Activated CD8-positive, alpha-beta memory T cell treated with anti-CD3 and anti-CD28 coated beads for 36 hours (primary cell): ENCODE data around the gene TLR5. TPM values are rescaled to one million over a fixed set of nuclear protein-coding genes. Genes with fewer than 3 reads are reported as not detected.
"Not testable (repeated sequence)": the region's sequence is repeated elsewhere in the genome, so short reads cannot be mapped to it uniquely, and the experiment has no call there.

ENCODE experiments used
- CTCF ChIA-PET: fragments of 350-600 bp; sonication (Branson Sonifier 250); formaldehyde crosslinking; loops from one replicate; lab custom pipeline; 2021; ENCODE audit warnings: antibody characterized with exemption; lab: Charles Lee
- POLR2A ChIA-PET: fragments of 350-600 bp; sonication (Branson Sonifier 250); formaldehyde crosslinking; loops from one replicate; lab custom pipeline; 2021; ENCODE audit warnings: antibody characterized with exemption; lab: Charles Lee
- total RNA-seq, 2 experiments: library from RNA; stranded (reverse); gene quantifications; one replicate each; pipeline ENCODE4 v1.2.3, GENCODE V29; 2021

The TLR5 gene, protein sequence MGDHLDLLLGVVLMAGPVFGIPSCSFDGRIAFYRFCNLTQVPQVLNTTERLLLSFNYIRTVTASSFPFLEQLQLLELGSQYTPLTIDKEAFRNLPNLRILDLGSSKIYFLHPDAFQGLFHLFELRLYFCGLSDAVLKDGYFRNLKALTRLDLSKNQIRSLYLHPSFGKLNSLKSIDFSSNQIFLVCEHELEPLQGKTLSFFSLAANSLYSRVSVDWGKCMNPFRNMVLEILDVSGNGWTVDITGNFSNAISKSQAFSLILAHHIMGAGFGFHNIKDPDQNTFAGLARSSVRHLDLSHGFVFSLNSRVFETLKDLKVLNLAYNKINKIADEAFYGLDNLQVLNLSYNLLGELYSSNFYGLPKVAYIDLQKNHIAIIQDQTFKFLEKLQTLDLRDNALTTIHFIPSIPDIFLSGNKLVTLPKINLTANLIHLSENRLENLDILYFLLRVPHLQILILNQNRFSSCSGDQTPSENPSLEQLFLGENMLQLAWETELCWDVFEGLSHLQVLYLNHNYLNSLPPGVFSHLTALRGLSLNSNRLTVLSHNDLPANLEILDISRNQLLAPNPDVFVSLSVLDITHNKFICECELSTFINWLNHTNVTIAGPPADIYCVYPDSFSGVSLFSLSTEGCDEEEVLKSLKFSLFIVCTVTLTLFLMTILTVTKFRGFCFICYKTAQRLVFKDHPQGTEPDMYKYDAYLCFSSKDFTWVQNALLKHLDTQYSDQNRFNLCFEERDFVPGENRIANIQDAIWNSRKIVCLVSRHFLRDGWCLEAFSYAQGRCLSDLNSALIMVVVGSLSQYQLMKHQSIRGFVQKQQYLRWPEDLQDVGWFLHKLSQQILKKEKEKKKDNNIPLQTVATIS
- total RNA-seq = under 1 TPM; 0.21 to 0.23 TPM

DNA sequence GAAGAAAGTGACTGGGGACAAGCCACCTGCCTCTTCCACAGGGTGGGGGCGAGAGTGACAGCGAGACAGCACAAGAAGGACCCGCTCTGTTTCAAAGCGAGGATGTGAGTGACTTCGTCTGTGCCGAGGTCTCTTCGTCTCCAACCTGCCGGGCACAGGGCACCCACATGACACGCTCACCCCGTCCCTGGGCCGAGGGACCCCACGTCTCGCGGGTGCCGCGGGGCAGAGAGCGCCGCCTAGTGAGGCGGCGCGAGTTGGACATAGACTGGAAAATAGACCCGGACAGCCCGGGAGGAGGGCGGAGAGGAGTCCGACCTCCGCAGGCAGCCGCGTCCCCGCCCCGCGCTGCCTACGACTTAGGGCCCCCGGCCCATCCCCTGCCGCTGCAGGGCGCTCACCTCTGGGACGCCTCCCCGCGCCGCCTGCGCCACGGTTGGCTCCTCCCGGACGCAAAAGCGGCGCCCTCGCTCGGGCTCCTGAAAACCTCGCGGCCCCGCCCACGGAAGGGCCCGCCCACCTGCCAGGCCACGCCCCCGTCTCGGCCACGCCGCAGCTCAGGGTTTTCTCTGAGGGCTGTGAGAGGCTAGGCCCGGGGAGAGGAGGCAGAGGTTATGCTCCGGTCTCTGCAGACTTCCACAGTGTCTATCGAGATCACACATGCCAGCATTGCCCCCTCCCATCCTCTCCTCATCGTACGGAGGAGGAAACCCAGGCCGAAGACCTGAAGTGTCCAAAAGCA, at the start of gene TLR5:
TSS of gene TLR5 (minus strand) at position 454 of the 742 bp plus-strand sequence. CDS start 30,217 bp downstream, outside the sequence.
- CTCF ChIA-PET = interaction anchor here (1.1 to 2.6 kb wide), 5 partner anchors 9 to 34 kb away, joined by 3 to 25 read pairs (median 3); no protein-coding TSS in a partner anchor

DNA sequence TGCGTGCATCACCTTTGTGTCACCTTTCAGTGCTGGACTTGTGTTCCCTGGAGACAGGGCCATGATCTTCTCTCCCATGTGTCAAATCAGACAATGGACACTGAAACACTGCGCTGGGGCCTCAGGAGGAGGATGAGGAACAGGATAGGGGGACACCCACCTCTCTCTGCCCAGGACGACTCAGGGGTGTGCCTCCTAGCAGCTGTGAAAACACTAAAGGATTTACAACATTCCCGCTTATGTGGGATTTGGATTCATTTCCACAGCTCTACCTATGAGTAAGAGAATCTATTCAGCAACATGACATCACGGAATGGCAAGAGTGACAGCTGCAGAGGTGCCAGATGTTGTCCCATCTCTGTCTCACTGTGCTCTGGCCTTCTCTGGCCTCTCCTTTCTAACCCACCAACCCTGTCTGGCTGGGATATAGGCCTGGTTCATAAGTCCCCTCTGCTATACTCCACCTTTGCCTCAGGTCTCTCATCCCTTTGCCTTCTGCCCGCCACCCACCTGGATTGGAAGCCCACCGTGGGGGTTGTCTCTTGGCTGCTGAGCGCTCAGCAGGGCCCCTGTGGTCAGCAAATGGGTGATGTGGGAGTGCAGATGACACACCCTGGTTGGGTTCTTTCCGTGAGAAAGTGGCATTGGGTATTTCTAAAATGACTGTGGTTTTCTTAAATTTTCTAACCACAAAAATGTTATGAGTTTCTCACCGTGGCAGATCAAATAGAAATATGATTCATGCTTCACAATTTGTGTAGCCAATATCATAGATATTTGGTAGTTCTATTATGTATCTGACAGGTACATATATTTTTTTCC, 47.1 kb upstream of the TLR5 start:
- ChIA-PET POLR2A (no interaction called here), CTCF (interaction anchor here (0.6 kb wide), 1 partner anchor 172 kb away, joined by 3 read pairs; no protein-coding TSS in a partner anchor)

More for the DNA sequence above, at the start of gene TLR5:
- POLR2A ChIA-PET = no interaction called here

DNA sequence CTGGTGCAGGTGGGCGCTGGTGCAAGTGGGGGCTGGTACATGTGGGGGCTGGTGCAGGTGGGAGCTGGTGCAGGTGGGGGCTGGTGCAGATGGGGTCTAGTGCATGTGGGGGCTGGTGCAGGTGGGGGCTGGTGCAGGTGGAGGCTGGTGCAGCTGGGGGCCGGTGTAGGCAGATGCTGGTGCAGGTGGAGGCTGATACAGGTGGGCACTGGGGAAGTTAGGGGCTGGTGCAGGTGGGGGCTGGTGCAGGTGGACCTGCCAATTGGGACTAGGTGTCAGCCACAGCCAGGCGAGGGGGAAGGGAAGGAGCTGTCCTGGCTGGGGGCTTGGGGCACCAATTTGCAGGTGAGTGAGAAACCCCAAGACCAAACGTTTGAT, 46.5 kb upstream of the TLR5 start:
- ChIA-PET POLR2A (interaction anchor here (0.7 kb wide), 1 partner anchor 158 kb away, joined by 5 read pairs; no protein-coding TSS in a partner anchor), CTCF (no interaction called here)

DNA sequence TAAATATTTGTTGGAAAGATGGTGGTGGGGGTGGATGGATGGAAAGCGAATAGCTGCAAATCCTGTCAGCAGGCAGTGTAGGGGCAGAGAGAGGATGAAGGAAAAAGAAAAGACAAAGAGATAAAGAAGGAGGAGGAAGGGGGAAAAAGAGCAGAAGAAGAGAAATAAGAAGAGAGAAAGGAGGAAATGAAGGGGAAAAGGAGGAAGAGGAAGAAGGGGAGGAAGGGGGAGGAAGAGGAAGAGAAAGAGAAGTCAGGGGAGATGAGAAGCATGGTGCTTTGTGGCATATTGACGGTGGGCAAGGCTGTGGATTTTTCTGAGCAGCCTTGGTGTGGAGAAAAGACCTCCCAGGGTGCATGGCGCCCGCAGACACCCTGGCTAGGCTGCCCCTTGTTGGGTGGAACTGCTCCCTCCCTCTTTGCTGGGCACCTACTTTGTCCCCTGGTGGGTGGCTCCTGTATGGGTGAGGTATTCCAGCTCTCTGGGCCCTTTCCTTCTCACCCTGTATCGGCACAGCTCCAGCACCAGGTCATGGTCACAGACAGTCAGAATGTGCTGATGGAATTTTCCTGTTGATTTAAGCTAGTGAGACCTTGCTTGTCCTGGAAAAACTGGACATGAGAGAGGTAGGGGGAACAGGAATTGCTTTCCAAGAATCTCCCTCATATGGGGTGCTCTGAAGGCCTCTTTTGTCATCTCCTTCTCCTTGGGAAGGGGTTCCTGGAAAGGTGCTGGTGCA, 45.7 kb upstream of the TLR5 start:
- CTCF ChIA-PET = no interaction called here
- POLR2A ChIA-PET = interaction anchor here (0.7 kb wide), 1 partner anchor 159 kb away, joined by 5 read pairs; no protein-coding TSS in a partner anchor

DNA sequence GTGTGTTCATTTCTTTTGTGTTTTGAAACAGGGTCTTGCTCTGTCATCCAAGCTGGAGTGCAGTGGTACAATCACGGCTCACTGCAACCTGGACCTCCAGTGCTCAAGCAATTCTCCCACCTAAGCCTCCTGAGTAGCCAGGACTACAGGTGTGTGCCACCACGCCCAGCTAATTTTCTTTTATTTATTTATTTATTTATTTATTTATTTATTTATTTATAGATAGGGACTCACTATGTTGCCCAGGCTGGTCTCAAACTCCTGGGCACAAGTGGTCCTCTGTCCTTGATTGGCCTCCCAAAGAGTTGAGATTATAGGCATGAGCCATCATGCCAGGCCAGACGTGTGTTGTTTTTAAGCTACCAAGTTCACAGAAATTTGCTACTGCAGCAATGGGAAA, 43.8 kb upstream of the TLR5 start:
- CTCF ChIA-PET = no interaction called here
- POLR2A ChIA-PET = no interaction called here

DNA sequence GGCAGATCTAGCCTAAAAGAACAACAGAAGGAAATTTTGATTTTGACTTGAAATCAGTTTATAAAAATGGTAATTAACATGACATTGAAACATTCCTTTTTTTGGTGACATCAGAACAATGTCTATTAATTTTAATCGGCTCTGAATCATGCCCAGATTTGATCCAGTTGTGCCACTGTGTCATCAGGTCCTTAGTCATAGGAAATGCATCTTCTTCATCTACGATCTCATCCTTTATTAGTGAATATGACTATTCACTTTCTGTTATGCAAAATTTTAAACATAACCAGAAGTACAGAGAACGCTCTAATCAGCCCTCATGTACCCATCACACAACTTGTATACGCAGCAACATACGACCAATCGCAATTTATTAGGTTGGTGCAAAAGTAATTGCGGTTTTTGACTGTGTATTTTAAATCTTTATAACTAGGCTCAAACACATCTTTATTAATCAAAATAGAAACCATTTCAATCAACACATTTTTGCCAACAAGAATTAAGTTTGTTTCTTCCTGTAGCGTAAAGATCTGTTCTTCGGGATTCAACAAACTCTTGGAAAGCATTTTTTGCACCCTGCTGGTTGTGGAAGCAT, 40.3 kb upstream of the TLR5 start:
- ChIA-PET POLR2A (no interaction called here), CTCF (no interaction called here)

DNA sequence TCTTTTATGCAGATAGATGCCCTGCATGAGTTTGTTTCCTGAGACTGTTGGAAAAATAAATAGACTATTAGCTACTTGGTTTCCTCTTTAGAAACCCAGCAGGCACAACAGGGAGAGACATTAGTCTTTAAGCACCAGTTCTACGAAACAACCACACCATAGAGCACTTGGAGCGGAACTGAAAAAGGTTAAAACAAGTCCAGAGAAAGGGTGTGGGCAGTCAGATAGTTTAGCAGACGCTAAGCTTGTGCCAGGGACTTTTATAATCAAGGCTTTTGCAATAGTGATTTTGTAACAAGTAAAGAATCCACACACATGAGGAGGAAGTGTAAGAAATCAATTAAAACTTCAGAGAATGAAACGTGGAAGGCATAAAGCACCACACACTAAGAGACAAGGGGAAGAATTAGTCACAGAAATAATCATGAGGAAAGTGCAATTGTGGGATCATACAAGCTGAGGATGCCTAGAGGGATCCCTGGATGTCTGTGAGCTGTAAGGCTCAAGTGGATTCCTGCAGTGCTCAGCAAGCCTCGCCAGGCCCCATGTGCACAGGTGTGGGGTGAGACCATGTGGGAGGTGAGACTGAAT, 37.8 kb upstream of the TLR5 start:
- CTCF ChIA-PET = interaction anchor here (1.0 to 1.2 kb wide), 2 partner anchors 47 to 503 kb away, joined by 3 read pairs; no protein-coding TSS in a partner anchor

DNA sequence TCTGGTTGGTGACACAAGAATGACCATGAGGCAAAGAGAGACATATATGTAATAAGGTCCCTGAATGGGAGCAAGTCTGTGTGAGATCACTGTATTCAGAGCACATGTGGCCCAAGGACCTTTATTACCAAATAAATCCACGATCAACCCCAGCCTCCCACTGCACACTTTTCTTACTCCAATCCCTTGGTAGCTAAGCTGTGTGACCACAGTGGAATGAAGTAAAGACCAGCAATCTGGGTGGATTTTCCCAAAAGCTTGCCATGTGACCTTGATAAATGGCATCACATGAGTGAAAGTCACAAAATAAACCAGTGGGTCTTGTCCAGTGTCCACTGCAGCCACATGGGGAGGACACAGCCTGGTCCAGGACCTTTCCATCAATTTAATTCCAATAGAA, 36.7 kb upstream of the TLR5 start:
- ChIA-PET CTCF (interaction anchor here (1.0 to 1.2 kb wide), 2 partner anchors 46 to 504 kb away, joined by 3 read pairs; no protein-coding TSS in a partner anchor), POLR2A (no interaction called here)

More for the DNA sequence above, 37.8 kb upstream of the TLR5 start:
- POLR2A ChIA-PET = no interaction called here

DNA sequence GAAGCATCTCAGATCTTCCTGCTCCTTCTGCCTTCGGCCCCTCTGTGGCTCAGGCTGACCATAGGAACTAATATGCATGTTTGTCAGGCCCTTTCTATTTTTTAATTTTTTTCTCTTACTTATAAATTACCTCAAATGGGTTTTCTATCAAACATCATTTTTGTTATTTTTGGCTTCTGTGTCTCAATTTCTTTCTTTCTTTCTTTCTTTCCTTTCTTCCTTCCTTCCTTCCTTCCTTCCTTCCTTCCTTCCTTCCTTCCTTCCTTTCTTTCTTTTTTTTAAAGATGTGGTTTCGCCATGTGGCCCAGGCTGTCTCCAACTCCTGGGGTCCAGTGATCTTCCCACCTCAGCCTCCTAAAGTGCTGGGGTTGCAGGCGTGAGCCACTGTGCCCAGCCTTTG, 36.2 kb upstream of the TLR5 start:
- POLR2A ChIA-PET = no interaction called here
- CTCF ChIA-PET = no interaction called here

DNA sequence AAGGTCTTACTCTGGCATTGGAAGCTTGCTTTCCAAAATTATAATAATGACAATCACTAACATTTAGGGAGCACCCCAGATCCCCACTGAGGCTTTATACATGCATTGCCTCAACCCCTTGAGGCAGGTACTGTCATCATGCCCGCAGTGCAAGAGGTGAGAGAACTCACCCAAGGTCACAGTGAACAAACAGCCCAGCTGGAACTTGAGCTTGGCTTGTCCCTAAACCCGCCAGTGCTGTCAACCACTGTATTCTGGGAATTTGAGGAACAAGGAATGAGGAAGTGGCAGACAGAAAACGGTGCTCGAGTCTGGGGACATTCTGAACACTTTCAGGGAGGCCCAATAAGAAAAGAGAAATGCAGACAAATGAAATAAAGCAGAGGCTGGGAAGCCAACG, 34.6 kb upstream of the TLR5 start:
- ChIA-PET POLR2A (no interaction called here), CTCF (interaction anchor here (0.5 to 0.9 kb wide), 2 partner anchors 35 to 90 kb away, joined by 3 read pairs; partner anchors contain the start of gene TLR5)

DNA sequence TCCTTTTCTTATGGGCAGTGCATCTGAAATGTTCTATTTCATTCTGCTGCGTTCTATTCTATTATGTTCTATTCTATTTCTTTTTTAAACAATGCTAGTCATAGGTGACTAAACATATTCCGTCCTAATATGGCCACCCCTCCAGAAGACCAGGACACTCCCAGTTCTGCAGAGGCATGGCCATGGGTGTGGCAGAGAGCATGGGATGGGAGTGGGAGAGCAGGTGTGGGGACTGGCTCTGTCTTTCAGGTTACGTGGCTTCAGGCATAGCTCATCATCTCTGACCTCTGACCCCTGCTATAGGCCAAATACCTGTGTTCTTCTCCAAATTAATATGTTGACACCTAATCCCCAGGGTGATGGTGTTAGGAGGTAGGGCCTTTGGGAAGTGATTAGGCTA, 33.4 kb upstream of the TLR5 start:
- ChIA-PET CTCF (no interaction called here), POLR2A (no interaction called here)

DNA sequence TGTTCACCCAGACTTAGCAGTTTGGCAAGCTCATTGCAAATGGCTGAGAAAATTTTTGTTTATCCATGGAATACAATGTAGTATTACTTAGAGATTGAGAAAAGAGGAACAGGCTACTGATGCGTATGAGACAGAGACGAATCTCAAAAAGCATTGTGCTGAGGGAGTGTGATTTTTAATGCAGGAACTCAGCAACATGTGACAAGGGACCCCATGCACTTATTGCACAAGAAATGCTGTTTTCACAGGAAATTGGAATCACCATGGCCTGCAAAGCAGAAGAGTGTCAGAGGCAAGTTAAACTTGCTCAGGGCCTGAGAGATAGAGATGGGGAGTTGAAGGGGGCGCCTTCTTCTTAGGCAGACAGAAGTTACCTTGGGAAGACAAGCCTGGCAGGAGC, 32.6 kb upstream of the TLR5 start:
- POLR2A ChIA-PET = no interaction called here
- CTCF ChIA-PET = interaction anchor here (1.5 kb wide), 1 partner anchor 42 kb away, joined by 5 read pairs; no protein-coding TSS in a partner anchor

DNA sequence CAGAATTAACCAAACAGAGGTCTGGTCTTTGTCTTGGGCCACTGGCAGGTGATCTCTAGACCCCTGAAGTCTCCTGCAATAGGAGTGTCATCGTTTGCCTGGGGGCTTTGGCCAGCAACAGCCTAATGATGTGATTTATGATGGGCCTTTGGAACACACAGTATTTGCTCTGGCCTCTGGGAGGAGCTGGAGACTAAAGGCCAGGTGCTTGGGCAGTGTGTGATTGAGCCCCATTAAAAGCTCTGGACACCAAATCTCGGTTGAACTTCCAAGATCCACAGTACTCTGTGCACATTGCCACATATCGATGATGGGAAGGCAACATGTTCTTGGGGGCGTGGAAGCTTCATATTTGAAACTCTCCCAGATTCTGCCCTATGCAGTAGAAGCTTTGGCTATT, 32.0 kb upstream of the TLR5 start:
- ChIA-PET POLR2A (no interaction called here), CTCF (interaction anchor here (1.5 kb wide), 1 partner anchor 41 kb away, joined by 5 read pairs; no protein-coding TSS in a partner anchor)

DNA sequence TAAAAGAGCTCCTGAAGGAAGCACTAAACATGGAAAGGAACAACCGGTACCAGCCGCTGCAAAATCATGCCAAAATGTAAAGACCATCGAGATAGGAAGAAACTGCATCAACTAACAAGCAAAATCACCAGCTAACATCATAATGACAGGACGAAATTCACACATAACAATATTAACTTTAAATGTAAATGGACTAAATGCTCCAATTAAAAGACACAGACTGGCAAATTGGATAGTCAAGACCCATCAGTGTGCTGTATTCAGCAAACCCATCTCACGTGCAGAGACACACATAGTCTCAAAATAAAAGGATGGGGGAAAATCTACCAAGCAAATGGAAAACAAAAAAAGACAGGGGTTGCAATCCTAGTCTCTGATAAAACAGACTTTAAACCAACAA, 26.4 kb upstream of the TLR5 start:
- POLR2A ChIA-PET, CTCF ChIA-PET: not testable (repeated sequence)

DNA sequence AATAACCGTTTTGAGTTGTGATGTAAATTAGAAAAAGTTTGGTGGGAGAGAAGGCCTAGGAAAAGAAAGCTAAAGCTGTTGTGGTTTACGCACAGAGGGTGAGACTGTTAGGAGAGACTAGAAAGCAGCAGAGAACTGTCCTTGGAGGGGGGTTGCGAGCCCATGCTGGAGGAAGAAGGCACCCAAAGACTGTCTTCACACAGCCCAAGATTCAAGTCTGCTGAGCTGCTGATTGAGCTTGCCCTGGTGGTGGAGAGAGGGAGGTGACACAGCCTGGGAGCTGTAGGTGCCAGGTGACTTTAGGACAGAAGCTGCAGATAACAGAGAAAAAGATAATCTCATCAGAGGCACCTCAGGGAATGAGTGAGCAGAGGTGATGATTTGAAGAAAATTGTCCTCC, 18.3 kb upstream of the TLR5 start:
- ChIA-PET CTCF (interaction anchor here (1.0 kb wide), 1 partner anchor 13 kb away, joined by 3 read pairs; no protein-coding TSS in a partner anchor), POLR2A (no interaction called here)

DNA sequence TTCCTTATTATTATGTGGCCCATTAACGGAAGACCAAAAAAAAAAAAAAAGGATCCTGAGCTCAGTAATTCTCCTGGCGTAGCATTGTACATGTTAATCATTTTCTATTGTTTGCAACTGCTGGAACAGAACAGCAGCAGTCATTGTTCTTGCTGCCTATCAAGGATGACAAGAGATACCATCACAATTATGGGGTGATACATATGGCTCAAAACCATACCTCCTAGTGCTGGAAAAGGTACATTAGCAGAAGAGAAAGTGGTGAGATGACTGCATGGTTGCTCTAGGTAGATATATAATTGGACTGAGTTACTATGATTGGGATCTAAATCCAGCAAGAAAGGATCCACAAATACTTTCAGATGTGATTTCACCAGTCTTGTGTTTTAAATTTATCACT, 13.3 kb upstream of the TLR5 start:
- ChIA-PET CTCF (no interaction called here), POLR2A (no interaction called here)

DNA sequence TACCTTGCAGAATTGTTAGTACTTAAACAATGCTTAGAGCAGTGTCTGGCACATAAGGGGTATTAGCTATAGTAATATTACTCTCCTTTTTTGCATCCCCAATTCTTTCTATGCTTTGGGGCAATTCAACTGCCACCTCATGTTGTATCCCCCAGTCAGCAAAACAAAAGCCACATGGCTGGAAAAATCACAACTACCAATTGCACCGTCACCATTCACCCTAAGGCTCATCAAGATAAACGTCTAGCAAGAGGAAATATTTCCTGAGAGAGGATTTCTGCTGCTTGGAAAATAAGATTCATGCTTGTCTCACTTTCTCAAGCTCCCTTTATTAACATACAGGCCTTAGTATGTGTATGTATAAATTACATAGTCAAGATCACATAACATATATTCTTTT, 12.1 kb upstream of the TLR5 start:
- POLR2A ChIA-PET = no interaction called here
- CTCF ChIA-PET = no interaction called here
